Mucosa of descending colon (tissue), 3 donors: ENCODE data around the gene PLD2. TPM values are rescaled to one million over a fixed set of nuclear protein-coding genes. Genes with fewer than 3 reads are reported as not detected.
"Not testable (repeated sequence)": the region's sequence is repeated elsewhere in the genome, so short reads cannot be mapped to it uniquely, and the experiment has no call there.

Experiments
- ATAC-seq: fragments of 200-7000 bp; cut with Tn5 transposase; one replicate; pipeline ENCODE4 v1.9.1; 2020; ENCODE audit warnings: mild to moderate bottlenecking, moderate library complexity
- DNase-seq, 3 donors: peaks; one replicate each; pipeline ENCODE4 v3.0.0-alpha.2; 2020
- H3K36me3 ChIP-seq: fragments of 200-600 bp; one replicate; pipeline ENCODE4 v1.8.0; 2021; ENCODE audit warnings: low read depth, mild to moderate bottlenecking
- H3K4me1 ChIP-seq: fragments of 200-600 bp; one replicate; pipeline ENCODE4 v1.8.0; 2021; ENCODE audit warnings: low read depth, mild to moderate bottlenecking
- H3K4me3 ChIP-seq: fragments of 200-600 bp; one replicate; pipeline ENCODE4 v1.8.0; 2021; ENCODE audit warnings: mild to moderate bottlenecking
- H3K9me3 ChIP-seq: fragments of 200-600 bp; one replicate; pipeline ENCODE4 v1.8.0; 2021; ENCODE audit warnings: mild to moderate bottlenecking
- CTCF ChIP-seq: fragments of 200-600 bp; IDR thresholded peaks from one replicate; pipeline ENCODE4 v1.8.0; 2022; ENCODE audit warnings: antibody characterized with exemption, mild to moderate bottlenecking
- intact Hi-C, 2 donors: fragments of 100-400 bp; cut with DNase I in 1 of 2; cut with micrococcal nuclease in 1 of 2; formaldehyde crosslinking; loops; one replicate each; pipeline versions ENCODE4 v1.11.0 to v1.11.1; 2022; cut with DNase I, micrococcal nuclease
- total RNA-seq, 3 donors: library from RNA; stranded (reverse); fragmentation: NEBNext Ultra II Directional in 2 of 3; extraction: Animal tissue kit (Norgen Biotek cat#: 25700) in 2 of 3; gene quantifications; one replicate each; pipeline versions ENCODE4 v1.2.1 to v1.2.4, GENCODE V29; 2021 to 2023
- donor health status: DM: no; HTN: no; CAD: no; lungs with moderate emphysema.
- donor health status: DM: no; HTN: no; CAD: no.
- donor health status: DM: no; HTN: yes; CAD: no.

PLD2 gene
- total RNA-seq, 3 donors from 2014 or later = 24.4 to 29.8 (median 29.2) TPM

- Histone ChIP-seq H3K36me3 (peaks cover 3% of the 10 kb centered on the region), H3K4me3 (no peak overlapping the region), H3K9me3 (no peaks in the 10 kb centered on the region), H3K4me1 (peaks cover 9% of the 10 kb centered on the region)
- no peak for TF ChIP-seq CTCF
- intact Hi-C loops = no loop called here
- ATAC-seq (no peak), DNase-seq (no peak)
Observed at GRCh38 chr17:4859816-4860625, 53.1 kb downstream of the PLD2 start.

GRCh38 chr17:4860651-4861050 is 53.7 kb downstream of the PLD2 start:
- DNase-seq (no peak), ATAC-seq (no peak)
- peaks cover 3% of the 10 kb centered on the region for H3K36me3 ChIP-seq
- H3K4me3 ChIP-seq = no peak overlapping the region
- peaks cover 9% of the 10 kb centered on the region for H3K4me1 ChIP-seq
- intact Hi-C loops = no loop called here
- H3K9me3 ChIP-seq = no peaks in the 10 kb centered on the region
- no peak for TF ChIP-seq CTCF

GRCh38 chr17:4861052-4861451 is 54.1 kb downstream of the PLD2 start:
- Histone ChIP-seq H3K9me3 (no peaks in the 10 kb centered on the region), H3K36me3 (peaks cover 3% of the 10 kb centered on the region), H3K4me3 (no peak overlapping the region), H3K4me1 (peaks cover 9% of the 10 kb centered on the region)
- ATAC-seq (no peak), DNase-seq (peak in 1 of 3 donors; percentile 31)
- no peak for TF ChIP-seq CTCF
- intact Hi-C loops = no loop called here

GRCh38 chr17:4862720-4863119 is 55.8 kb downstream of the PLD2 start:
- no peak for ATAC-seq
- Histone ChIP-seq H3K4me3 (no peak overlapping the region), H3K9me3 (no peaks in the 10 kb centered on the region), H3K36me3 (peaks cover 3% of the 10 kb centered on the region), H3K4me1 (peaks cover 9% of the 10 kb centered on the region)
- no peak for DNase-seq
- TF ChIP-seq CTCF = no peak
- intact Hi-C loops = no loop called here

GRCh38 chr17:4863321-4863720 is 56.4 kb downstream of the PLD2 start:
- intact Hi-C loops = no loop called here
- Histone ChIP-seq H3K36me3 (peaks cover 3% of the 10 kb centered on the region), H3K4me3 (no peak overlapping the region), H3K9me3 (no peaks in the 10 kb centered on the region), H3K4me1 (peaks cover 6% of the 10 kb centered on the region)
- ATAC-seq (no peak), DNase-seq (no peak)
- no peak for TF ChIP-seq CTCF

- H3K4me1 ChIP-seq, H3K36me3 ChIP-seq, intact Hi-C loops, DNase-seq, H3K9me3 ChIP-seq, ATAC-seq, H3K4me3 ChIP-seq: not testable (repeated sequence)
Observed at GRCh38 chr17:4867535-4867934, 60.6 kb downstream of the PLD2 start.

GRCh38 chr17:4869058-4869998 is 62.4 kb downstream of the PLD2 start:
- DNase-seq, H3K36me3 ChIP-seq, H3K9me3 ChIP-seq, ATAC-seq, H3K4me1 ChIP-seq, H3K4me3 ChIP-seq, intact Hi-C loops: not testable (repeated sequence)
